ENCODE results near the gene LINGO1. TPM values are rescaled to one million over a fixed set of nuclear protein-coding genes. Genes with fewer than 3 reads are reported as not detected.

LINGO1 gene
- total RNA-seq, 4 donors from 2014 or later = 0.83 to 2.2 (median 1.0) TPM; not detected in 1

DNA sequence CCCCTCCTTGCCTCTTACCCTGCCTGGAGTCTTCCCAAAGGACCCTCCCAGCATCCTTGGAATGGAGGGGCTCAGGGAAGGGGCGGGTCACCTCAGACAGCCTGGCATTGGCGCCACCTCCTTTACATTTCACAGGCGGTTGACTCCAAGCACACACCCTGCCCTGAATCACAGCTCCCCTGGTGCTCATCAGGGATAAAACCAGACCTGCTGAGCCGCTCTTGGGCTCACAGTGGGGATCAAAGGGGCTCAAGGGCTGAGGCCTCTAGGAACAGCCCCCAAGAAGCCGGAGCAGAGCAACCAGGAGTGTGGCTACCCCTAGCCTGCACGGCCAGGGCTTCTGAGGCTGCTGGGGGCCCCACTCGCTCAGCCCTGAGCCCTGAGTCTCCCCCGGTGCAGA lies 16.6 kb downstream of the LINGO1 start:
- no peaks in the 10 kb centered on the region for H3K36me3 ChIP-seq
- H3K9me3 ChIP-seq = no peaks in the 10 kb centered on the region
- H3K27me3 ChIP-seq = peaks cover 0 to 31% (median 0%) of the 10 kb centered on the region in 4 donors
- H3K4me1 ChIP-seq = no peaks in the 10 kb centered on the region
- no peak for DNase-seq (ENCODE audit: extremely low spot score)
- TF ChIP-seq EP300 (IDR thresholded peaks at IDR 0.05) (no peak), POLR2AphosphoS5 (IDR thresholded peaks at IDR 0.05) (no peak), POLR2A (IDR thresholded peaks at IDR 0.05; ENCODE audit: low read depth) (no peak)
- TF ChIP-seq, protein P1, sequence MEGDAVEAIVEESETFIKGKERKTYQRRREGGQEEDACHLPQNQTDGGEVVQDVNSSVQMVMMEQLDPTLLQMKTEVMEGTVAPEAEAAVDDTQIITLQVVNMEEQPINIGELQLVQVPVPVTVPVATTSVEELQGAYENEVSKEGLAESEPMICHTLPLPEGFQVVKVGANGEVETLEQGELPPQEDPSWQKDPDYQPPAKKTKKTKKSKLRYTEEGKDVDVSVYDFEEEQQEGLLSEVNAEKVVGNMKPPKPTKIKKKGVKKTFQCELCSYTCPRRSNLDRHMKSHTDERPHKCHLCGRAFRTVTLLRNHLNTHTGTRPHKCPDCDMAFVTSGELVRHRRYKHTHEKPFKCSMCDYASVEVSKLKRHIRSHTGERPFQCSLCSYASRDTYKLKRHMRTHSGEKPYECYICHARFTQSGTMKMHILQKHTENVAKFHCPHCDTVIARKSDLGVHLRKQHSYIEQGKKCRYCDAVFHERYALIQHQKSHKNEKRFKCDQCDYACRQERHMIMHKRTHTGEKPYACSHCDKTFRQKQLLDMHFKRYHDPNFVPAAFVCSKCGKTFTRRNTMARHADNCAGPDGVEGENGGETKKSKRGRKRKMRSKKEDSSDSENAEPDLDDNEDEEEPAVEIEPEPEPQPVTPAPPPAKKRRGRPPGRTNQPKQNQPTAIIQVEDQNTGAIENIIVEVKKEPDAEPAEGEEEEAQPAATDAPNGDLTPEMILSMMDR (IDR thresholded peaks at IDR 0.05) = no peak
- intact Hi-C loops (cut with DNase I) = no loop called here
- no peak overlapping the region for H3K4me3 ChIP-seq
- H3K27ac ChIP-seq (replicated peaks in 1 of 4) = no peak overlapping the region
- 100% methylated on average over 2 of the region's 8 CpGs for WGBS

DNA sequence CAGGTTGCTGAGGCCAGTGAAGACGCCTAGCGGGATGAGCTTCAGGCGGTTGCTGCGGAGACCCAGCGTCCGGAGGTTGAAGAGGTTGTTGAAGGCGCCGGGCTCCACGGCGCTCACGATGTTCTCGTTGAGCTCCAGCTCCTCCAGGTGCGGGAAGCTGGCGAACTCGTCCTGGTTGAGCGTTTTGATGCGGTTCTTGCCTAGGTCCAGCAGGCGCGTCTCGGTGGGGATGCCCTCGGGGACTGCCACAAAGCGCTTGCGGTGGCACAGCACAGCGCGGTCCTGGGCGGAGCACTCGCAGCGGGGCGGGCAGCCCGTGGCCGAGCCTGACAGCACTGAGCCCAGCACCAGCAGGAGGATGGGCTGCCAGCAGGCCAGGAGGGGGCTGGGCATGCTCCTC lies 17.2 kb downstream of the LINGO1 start:
- Histone ChIP-seq H3K36me3 (no peaks in the 10 kb centered on the region), H3K27me3 (peaks cover 0 to 34% (median 0%) of the 10 kb centered on the region in 4 donors), H3K27ac (replicated peaks in 1 of 4) (no peak overlapping the region), H3K4me1 (no peaks in the 10 kb centered on the region), H3K4me3 (no peak overlapping the region), H3K9me3 (no peaks in the 10 kb centered on the region)
- TF ChIP-seq POLR2A (IDR thresholded peaks at IDR 0.05; ENCODE audit: low read depth) (no peak), POLR2AphosphoS5 (IDR thresholded peaks at IDR 0.05) (no peak), EP300 (IDR thresholded peaks at IDR 0.05) (no peak)
- TF ChIP-seq, protein P1 (IDR thresholded peaks at IDR 0.05) = no peak
- intact Hi-C loops (cut with DNase I) = no loop called here
- DNase-seq (ENCODE audit: extremely low spot score) = no peak
- WGBS = 95% methylated on average over 17 of the region's 31 CpGs

DNA sequence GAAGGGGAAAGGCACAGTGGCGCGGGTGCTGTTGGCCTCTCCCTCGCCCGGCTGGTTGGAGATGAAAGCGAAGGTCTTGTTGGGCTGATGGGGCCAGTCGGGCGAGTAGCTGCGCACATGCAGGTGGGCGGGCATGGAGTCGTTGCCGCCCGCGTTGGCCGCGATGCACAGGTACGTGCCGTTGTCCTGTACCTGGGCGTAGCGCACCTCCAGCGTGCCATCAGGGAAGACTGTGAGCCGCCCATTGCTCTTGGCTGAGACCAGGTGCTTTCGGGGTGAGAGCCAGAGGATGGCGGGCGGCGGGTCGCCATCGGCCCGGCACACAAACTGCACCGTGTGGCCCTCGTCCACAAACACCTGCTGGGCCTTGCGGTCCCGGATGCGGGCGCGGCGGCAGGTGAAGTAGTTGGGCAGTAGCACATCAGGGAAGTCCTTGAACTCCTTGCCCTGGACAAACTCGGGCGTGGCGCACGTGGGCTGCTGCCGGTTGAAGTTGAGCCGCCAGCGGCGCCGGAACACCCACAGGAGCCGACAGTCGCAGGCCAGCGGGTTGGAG lies 18.4 kb downstream of the LINGO1 start:
- 96% methylated on average over 30 of the region's 48 CpGs for WGBS
- TF ChIP-seq, protein P1 (IDR thresholded peaks at IDR 0.05) = no peak
- TF ChIP-seq POLR2A (IDR thresholded peaks at IDR 0.05; ENCODE audit: low read depth) = no peak
- TF ChIP-seq EP300 (IDR thresholded peaks at IDR 0.05) = no peak
- no peak for TF ChIP-seq POLR2AphosphoS5 (IDR thresholded peaks at IDR 0.05)
- no peaks in the 10 kb centered on the region for H3K9me3 ChIP-seq
- no peaks in the 10 kb centered on the region for H3K36me3 ChIP-seq
- no peaks in the 10 kb centered on the region for H3K4me1 ChIP-seq
- H3K4me3 ChIP-seq = no peak overlapping the region
- peaks cover 0 to 30% (median 0%) of the 10 kb centered on the region in 4 donors for H3K27me3 ChIP-seq
- no peak overlapping the region for H3K27ac ChIP-seq (replicated peaks in 1 of 4)
- DNase-seq (ENCODE audit: extremely low spot score) = no peak
- intact Hi-C loops (cut with DNase I) = no loop called here

DNA sequence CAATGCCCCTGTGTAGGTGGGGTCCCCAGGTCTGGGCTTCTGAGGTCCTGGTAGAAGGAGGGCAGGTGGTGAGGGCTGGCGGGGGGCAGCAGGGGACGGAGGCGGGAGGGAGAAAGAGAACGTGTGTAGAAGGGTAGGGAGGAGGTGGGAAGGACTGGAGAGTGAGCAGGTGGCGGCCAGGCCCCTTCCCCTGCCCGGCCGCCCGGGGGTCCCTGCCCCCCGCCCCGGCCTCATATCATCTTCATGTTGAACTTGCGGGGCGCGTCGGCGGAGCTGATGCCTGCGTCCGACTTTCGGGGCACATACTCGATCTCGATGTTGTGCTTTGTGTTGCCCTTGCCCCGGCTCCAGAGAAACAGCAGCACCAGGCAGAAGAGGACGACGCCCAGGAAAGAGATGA lies 18.9 kb downstream of the LINGO1 start:
- intact Hi-C loops (cut with DNase I) = no loop called here
- Histone ChIP-seq H3K27me3 (peaks cover 0 to 30% (median 0%) of the 10 kb centered on the region in 4 donors), H3K9me3 (no peaks in the 10 kb centered on the region), H3K4me3 (no peak overlapping the region), H3K27ac (replicated peaks in 1 of 4) (no peak overlapping the region), H3K36me3 (no peaks in the 10 kb centered on the region), H3K4me1 (no peaks in the 10 kb centered on the region)
- no peak for TF ChIP-seq POLR2AphosphoS5 (IDR thresholded peaks at IDR 0.05)
- TF ChIP-seq EP300 (IDR thresholded peaks at IDR 0.05) = no peak
- TF ChIP-seq, protein P1 (IDR thresholded peaks at IDR 0.05) = no peak
- TF ChIP-seq POLR2A (IDR thresholded peaks at IDR 0.05; ENCODE audit: low read depth) = no peak
- no peak for DNase-seq (ENCODE audit: extremely low spot score)
- WGBS = 92% methylated on average over 23 of the region's 23 CpGs

All from esophagus muscularis mucosa (tissue), 4 donors.